IMR-90 (cell line): Measurements from ENCODE around the gene C1orf56. TPM values are rescaled to one million over a fixed set of nuclear protein-coding genes. Genes with fewer than 3 reads are reported as not detected.
A peak's percentile ranks its signal among the peaks of the same experiment; 100 is the strongest.

Experiments used
- ATAC-seq: fragments of 200-7000 bp; cut with Tn5 transposase; 2 replicates; pipeline ENCODE4 v1.9.1; 2020; ENCODE audit warnings: low read depth, mild to moderate bottlenecking, moderate library complexity
- BruUV-seq: library from RNA; stranded (reverse); fragments of 400-500 nt; replicated peaks from 2 replicates; lab custom pipeline; 2021; lab: Mats Ljungman, UMichigan
- CTCF ChIA-PET: fragments of 300-600 bp; formaldehyde crosslinking; extraction: SDS; loops from one replicate; lab custom pipeline; 2021; ENCODE audit warnings: antibody characterized with exemption; lab: Yijun Ruan, JAX
- POLR2A ChIA-PET: fragments of 300-600 bp; sonication (Branson Sonifier 250); formaldehyde crosslinking; loops from one replicate; lab custom pipeline; 2022; ENCODE audit warnings: antibody characterized with exemption; ENCODE audit not compliant: unreplicated experiment; lab: Charles Lee
- DNase-seq: peaks from one replicate; pipeline ENCODE4 v3.0.0; 2013
- H2AFZ ChIP-seq: replicated peaks from 2 replicates; pipeline ENCODE3; 2013; ENCODE audit warnings: low read length, mild to moderate bottlenecking; ENCODE audit not compliant: poor library complexity
- H2AK5ac ChIP-seq: 2 replicates; pipeline ENCODE4 v1.6.1; 2013; ENCODE audit warnings: low read depth, low read length, inconsistent platforms
- H2AK9ac ChIP-seq: replicated peaks from 2 replicates; pipeline ENCODE3; 2013; ENCODE audit warnings: mild to moderate bottlenecking, low read depth, low read length, moderate library complexity; ENCODE audit not compliant: poor library complexity
- H2BK120ac ChIP-seq: 2 replicates; pipeline ENCODE4 v1.6.1; 2013; ENCODE audit warnings: low read depth, low read length, inconsistent platforms
- H2BK15ac ChIP-seq: 3 replicates; pipeline ENCODE4 v1.6.1; 2013; ENCODE audit warnings: low read depth, low read length, inconsistent platforms
- H2BK20ac ChIP-seq: 2 replicates; pipeline ENCODE4 v1.6.1; 2013; ENCODE audit warnings: low read depth, mild to moderate bottlenecking, inconsistent platforms, low read length, moderate library complexity
- H2BK5ac ChIP-seq: 2 replicates; pipeline ENCODE4 v1.6.1; 2013; ENCODE audit warnings: mild to moderate bottlenecking, low read depth, low read length, inconsistent platforms; ENCODE audit not compliant: poor library complexity, severe bottlenecking
- H3K14ac ChIP-seq: replicated peaks from 2 replicates; pipeline ENCODE4 v1.6.1; 2013; ENCODE audit warnings: low read depth, low read length, inconsistent platforms
- H3K18ac ChIP-seq: 2 replicates; pipeline ENCODE4 v1.6.1; 2013; ENCODE audit warnings: low read depth, low read length, control low read depth
- H3K23ac ChIP-seq: 2 replicates; pipeline ENCODE4 v1.6.1; 2013; ENCODE audit warnings: low read depth, low read length, inconsistent platforms
- H3K27ac ChIP-seq: 2 replicates; pipeline ENCODE4 v1.5.1; 2013; ENCODE audit warnings: mild to moderate bottlenecking, control low read depth, low read length; ENCODE audit not compliant: insufficient read depth
- H3K27me3 ChIP-seq: 2 replicates; pipeline ENCODE4 v1.6.1; 2013; ENCODE audit warnings: low read length; ENCODE audit not compliant: control insufficient read depth, insufficient read depth
- H3K36me3 ChIP-seq: 2 replicates; pipeline ENCODE4 v1.6.1; 2013; ENCODE audit warnings: low read length, mixed read lengths; ENCODE audit not compliant: control insufficient read depth, insufficient read depth
- H3K4ac ChIP-seq: 2 replicates; pipeline ENCODE4 v1.6.1; 2013; ENCODE audit warnings: low read depth, low read length, inconsistent platforms
- H3K4me1 ChIP-seq: 2 replicates; pipeline ENCODE4 v1.6.1; 2013; ENCODE audit warnings: low read length, mixed read lengths; ENCODE audit not compliant: control insufficient read depth, insufficient read depth
- H3K4me2 ChIP-seq: 2 replicates; pipeline ENCODE4 v1.6.1; 2013; ENCODE audit warnings: low read depth, mild to moderate bottlenecking, control low read depth, low read length, moderate library complexity
- H3K4me3 ChIP-seq: 2 replicates; pipeline ENCODE4 v1.5.1; 2013; ENCODE audit warnings: low read depth, mild to moderate bottlenecking, control low read depth, low read length, moderate library complexity; ENCODE audit not compliant: insufficient read depth
- H3K56ac ChIP-seq: 2 replicates; pipeline ENCODE4 v1.6.1; 2013; ENCODE audit warnings: low read length, inconsistent platforms; ENCODE audit not compliant: insufficient read depth; ENCODE audit errors: extremely low read depth
- H3K79me1 ChIP-seq, 2 experiments: 2 replicates each; pipeline ENCODE4 v1.6.1; 2013; ENCODE audit warnings: low read length in 2 of 2, inconsistent platforms in 1 of 2, low read depth in 1 of 2
- H3K9ac ChIP-seq: 2 replicates; pipeline ENCODE4 v1.6.1; 2013; ENCODE audit warnings: low read depth, low read length, control low read depth
- H3K9me1 ChIP-seq: 2 replicates; pipeline ENCODE4 v1.6.1; 2013; ENCODE audit warnings: low read length, inconsistent platforms; ENCODE audit not compliant: insufficient read depth
- H3K9me3 ChIP-seq: 2 replicates; pipeline ENCODE4 v1.6.1; 2013; ENCODE audit warnings: low read length; ENCODE audit not compliant: control insufficient read depth, insufficient read depth
- H4K20me1 ChIP-seq: 2 replicates; pipeline ENCODE4 v1.6.1; 2013; ENCODE audit warnings: low read length, inconsistent platforms; ENCODE audit not compliant: insufficient read depth
- H4K5ac ChIP-seq: 2 replicates; pipeline ENCODE4 v1.6.1; 2013; ENCODE audit warnings: mild to moderate bottlenecking, low read depth, low read length, control low read depth
- H4K8ac ChIP-seq, 2 experiments: 2 replicates each; pipeline ENCODE4 v1.6.1; 2013; ENCODE audit warnings: low read depth in 2 of 2, low read length in 2 of 2, control low read depth in 1 of 2, inconsistent platforms in 1 of 2
- H4K91ac ChIP-seq: 2 replicates; pipeline ENCODE4 v1.6.1; 2013; ENCODE audit warnings: low read depth, low read length, inconsistent platforms; ENCODE audit not compliant: insufficient read depth
- CEBPB ChIP-seq: IDR thresholded peaks from 2 replicates; pipeline ENCODE4 v1.6.1; 2012; ENCODE audit warnings: low read depth, low read length, improper control_type of control experiment
- CTCF ChIP-seq: conservative IDR thresholded peaks from 2 replicates; pipeline ENCODE4 v1.5.1; 2012; ENCODE audit warnings: mild to moderate bottlenecking, low read depth, low read length, improper control_type of control experiment
- WGBS, 2 experiments: methylation state at CpG; one replicate each; pipeline versions ENCODE4 v1.1.5 to v1.1.7; 2013; ENCODE audit warnings: missing lambda C conversion rate in 2 of 2; ENCODE audit not compliant: insufficient read length in 1 of 2; ENCODE audit errors: extremely low coverage in 2 of 2; 5-methylcytosine and 5-hydroxymethylcytosine counted together
- dilution Hi-C: fragments of 300-500 bp; cut with HindIII; formaldehyde crosslinking; loops from one replicate; pipeline ENCODE4 v1.14.3; 2018; ENCODE audit warnings: low sequenced_read_pairs; ENCODE audit not compliant: unreplicated experiment
- in situ Hi-C: fragments of 300-500 bp; cut with MboI; formaldehyde crosslinking; loops from 3 replicates; pipeline ENCODE4 v1.14.3; 2019; ENCODE audit warnings: low sequenced_read_pairs, inconsistent platforms, mixed read lengths
- intact Hi-C: fragments of 100-400 bp; cut with micrococcal nuclease; formaldehyde crosslinking; loops from 2 replicates; pipeline ENCODE4 v1.10.0; 2022
- polyA plus RNA-seq, 3 experiments: library from polyadenylated mRNA; depleted of rRNA; stranded (reverse); fragments of >200 nt; gene quantifications; 2 replicates each; pipeline ENCODE4 v1.2.3, GENCODE V29; 2012; ENCODE audit warnings: low replicate concordance in 1 of 3
- total RNA-seq: library from RNA; depleted of rRNA; stranded (reverse); fragments of >200 nt; gene quantifications from 2 replicates; pipeline ENCODE4 v1.2.3, GENCODE V29; 2012

C1orf56 gene
- total and polyA plus RNA-seq, 2 of the 4 experiments (the other 2 are of a cell fraction): 0.54 to 1.2 TPM

- Histone ChIP-seq H3K4me3 (no peak overlapping the region), H2BK20ac (0 out of 2 replicates have a peak overlapping the region, but pooled peaks have one; percentile 43), H3K27ac (no peak overlapping the region), H2AK5ac (peak overlapping the region; percentile 39; the same call in 1 of the 2 replicates), H4K20me1 (no peaks in the 10 kb centered on the region), H3K14ac (no peak overlapping the region), H3K18ac (no peak overlapping the region), H3K23ac (no peak overlapping the region), H3K9me3 (no peaks in the 10 kb centered on the region), H2BK15ac (no peak overlapping the region), H2AFZ (no peak overlapping the region), H3K36me3 (peaks cover 32% of the 10 kb centered on the region), H3K4me1 (peaks cover 6% of the 10 kb centered on the region), H3K56ac (no peak overlapping the region), H3K27me3 (no peaks in the 10 kb centered on the region), H3K9ac (no peak overlapping the region), H2BK120ac (peak overlapping the region; percentile 8; the same call in 1 of the 2 replicates), H2AK9ac (no peak overlapping the region), H3K79me1 (peaks cover under 1 to 1% of the 10 kb centered on the region in 2 experiments; a peak in 3 of 4 replicates), H3K9me1 (peaks cover 8% of the 10 kb centered on the region; the same call in 1 of the 2 replicates), H3K4ac (no peak overlapping the region), H4K8ac (no peak overlapping the region), H4K91ac (peak overlapping the region; percentile 20; the same call in 1 of the 2 replicates), H3K4me2 (no peak overlapping the region), H4K5ac (no peak overlapping the region), H2BK5ac (no peak overlapping the region)
- BruUV-seq: no TSS peak
- ATAC-seq (no peak), DNase-seq (no peak)
- ChIA-PET POLR2A (no interaction called here), CTCF (interaction anchor here (1.0 kb wide), 1 partner anchor 371 kb away, joined by 4 read pairs; the partner anchor contains the start of gene ENSA)
- no CpG with 5 or more reads among the region's 3 CpGs for WGBS, 2 experiments
- intact Hi-C loops: loop anchor here (10.0 kb wide), 1 partner anchor 436 kb away; no protein-coding TSS in a partner anchor
- TF ChIP-seq CTCF (no peak), CEBPB (peak; percentile 43; the same call in 1 of the 2 replicates)
- dilution Hi-C loops: no loop called here
- in situ Hi-C loops: no loop called here
These were observed 47.1 kb upstream of the C1orf56 start for GRCh38 chr1:151000408-151000807.
